Measurements from ENCODE around the gene ALDH8A1. TPM values are rescaled to one million over a fixed set of nuclear protein-coding genes. Genes with fewer than 3 reads are reported as not detected.

The ALDH8A1 gene
- total and polyA plus RNA-seq, 2 of the 8 experiments (the other 6 are each of a cell fraction or from before 2014, with no cell fraction given), result 0.08 to 0.28 TPM

- CTCF ChIA-PET (ENCODE audit: partially characterized antibody), result interaction anchor here (0.9 to 2.1 kb wide), 3 partner anchors 16 to 42 kb away, joined by 3 to 7 read pairs (median 3); no protein-coding TSS in a partner anchor
Observed at GRCh38 chr6:134898575-134898974, 51.3 kb downstream of the ALDH8A1 start.

More at GRCh38 chr6:134898575-134898974, 51.3 kb downstream of the ALDH8A1 start:
- Histone ChIP-seq H2BK12ac (ENCODE audit: low read depth, low read length) (no peak overlapping the region), H2BK120ac (replicated peaks; ENCODE audit: low read depth, low read length) (no peak overlapping the region), H3K23me2 (ENCODE audit: low read depth, low read length) (no peaks in the 10 kb centered on the region), H3K36me3 (ENCODE audit: control insufficient read depth in 2 of 4, insufficient read depth in 4 of 4, low read length in 3 of 4) (no peaks in the 10 kb centered on the region), H3K9me3 (ENCODE audit: insufficient read depth in 2 of 2, low read depth in 1 of 2, low read length in 1 of 2) (no peaks in the 10 kb centered on the region; a peak in 1 of 4 replicates), H3K4ac (replicated peaks; ENCODE audit: insufficient read length, low read depth, low read length) (no peak overlapping the region), H2BK15ac (ENCODE audit: low read length) (no peak overlapping the region), H2BK5ac (ENCODE audit: low read depth, low read length) (no peak overlapping the region), H2AFZ (ENCODE audit: low read length) (no peak overlapping the region), H3K27me3 (replicated peaks in 1 of 4; ENCODE audit: control insufficient read depth in 3 of 4, extremely low read depth in 1 of 4, insufficient read depth in 3 of 4, low read length in 3 of 4) (no peaks in the 10 kb centered on the region), H3K4me3 (ENCODE audit: extremely low read depth in 1 of 4, insufficient read depth in 2 of 4, low read depth in 3 of 4, low read length in 4 of 4) (no peak overlapping the region), H4K91ac (replicated peaks; ENCODE audit: insufficient read length, low read length) (no peak overlapping the region), H3K56ac (replicated peaks; ENCODE audit: insufficient read length, low read depth, low read length) (no peak overlapping the region), H3K79me2 (ENCODE audit: control insufficient read depth in 1 of 2, insufficient read depth in 2 of 2, low read length in 2 of 2) (no peaks in the 10 kb centered on the region), H3K9ac (replicated peaks in 1 of 4; ENCODE audit: extremely low read depth in 1 of 4, low read depth in 3 of 4, low read length in 3 of 4) (no peak overlapping the region), H3K14ac (ENCODE audit: insufficient read length) (no peak overlapping the region), H4K8ac (ENCODE audit: extremely low read depth, insufficient read depth, low read length) (no peak overlapping the region), H3K27ac (ENCODE audit: low read depth, low read length) (no peak overlapping the region), H4K20me1 (replicated peaks in 1 of 2; ENCODE audit: control insufficient read depth in 1 of 2, insufficient read depth in 2 of 2, low read length in 2 of 2) (no peaks in the 10 kb centered on the region), H3K4me2 (ENCODE audit: insufficient read depth in 1 of 2, low read depth in 2 of 2, low read length in 2 of 2) (no peak overlapping the region), H3K79me1 (ENCODE audit: low read depth, low read length) (no peaks in the 10 kb centered on the region), H2BK20ac (ENCODE audit: low read length) (no peak overlapping the region), H3K4me1 (replicated peaks in 1 of 4; ENCODE audit: control insufficient read depth in 3 of 4, insufficient read depth in 4 of 4, low read length in 3 of 4) (no peaks in the 10 kb centered on the region), H2AK5ac (ENCODE audit: low read depth, low read length) (no peak overlapping the region), H3K23ac (ENCODE audit: insufficient read length) (no peak overlapping the region), H3K18ac (ENCODE audit: extremely low read depth, low read length) (no peak overlapping the region), H4K5ac (ENCODE audit: insufficient read length, low read depth, low read length) (no peak overlapping the region)
- no peak for FAIRE-seq
- no peak for TF ChIP-seq JUN (IDR thresholded peaks at IDR 0.05; ENCODE audit: low read depth, low read length)
- no peak for TF ChIP-seq SRF (IDR thresholded peaks at IDR 0.05; ENCODE audit: low read depth, low read length)
- no peak for TF ChIP-seq TAF1 (IDR thresholded peaks at IDR 0.05; ENCODE audit: low read depth, low read length)
- TF ChIP-seq CHD2 (IDR thresholded peaks at IDR 0.05; ENCODE audit: low read length), result no peak
- no peak for TF ChIP-seq GTF2F1 (IDR thresholded peaks at IDR 0.05; ENCODE audit: borderline replicate concordance, low read depth, low read length)
- no peak for TF ChIP-seq CBX8 (IDR thresholded peaks at IDR 0.05; ENCODE audit: borderline replicate concordance, low read depth, low read length)
- no peak for TF ChIP-seq BACH1 (IDR thresholded peaks at IDR 0.05; ENCODE audit: low read length)
- POLR2A ChIA-PET (ENCODE audit: partially characterized antibody), result no interaction called here
- no peak for DNase-seq (ENCODE audit: low read depth in 1 of 2, low spot score in 2 of 2)
- 94% methylated on average over 4 of the region's 4 CpGs; no CpG with 5 or more reads in 1 of the 2 experiments for WGBS, 2 experiments (ENCODE audit: extremely low coverage in 1 of 2, insufficient coverage in 1 of 2, insufficient read length in 1 of 2, insufficient replicate concordance in 2 of 2, low coverage in 1 of 2, low lambda C conversion rate in 2 of 2, missing lambda C conversion rate in 1 of 2)
